Naive thymus-derived CD8-positive, alpha-beta T cell (primary cell): Measurements from ENCODE around the gene ZBTB16. TPM values are rescaled to one million over a fixed set of nuclear protein-coding genes. Genes with fewer than 3 reads are reported as not detected.

ENCODE experiments used
- ATAC-seq, 2 donors: fragments of 150-1000 bp; cut with Tn5 transposase in 1 of 2; sonication (Bioruptor Pico), chemical (Tn5 transposase) in 1 of 2; 1 replicate in 1 of 2; 2 replicates in 1 of 2; pipeline ENCODE4 v1.10.0; 2021; ENCODE audit warnings: mild to moderate bottlenecking in 2 of 2, moderate library complexity in 2 of 2
- POLR2A ChIA-PET: fragments of 350-600 bp; sonication (Branson Sonifier 250); formaldehyde crosslinking; loops from one replicate; lab custom pipeline; 2021; ENCODE audit warnings: antibody characterized with exemption; lab: Charles Lee
- DNase-seq, 10 donors: peaks; one replicate each; pipeline versions ENCODE4 v3.0.0 to v3.0.0-alpha.2; 2020 to 2022
- H3K27ac Mint-ChIP-seq, 10 donors: one replicate each; pipeline ENCODE4 v1.8.0; 2020 to 2022; ENCODE audit warnings: mild to moderate bottlenecking in 10 of 10, mixed read lengths in 10 of 10, moderate library complexity in 4 of 10, inconsistent platforms in 1 of 10
- H3K27me3 Mint-ChIP-seq, 5 donors: one replicate each; pipeline ENCODE4 v1.8.0; 2021 to 2022; ENCODE audit warnings: mixed read lengths in 5 of 5
- H3K36me3 Mint-ChIP-seq, 3 donors: one replicate each; pipeline ENCODE4 v1.8.0; 2020 to 2022; ENCODE audit warnings: mixed read lengths in 3 of 3, mild to moderate bottlenecking in 2 of 3, inconsistent platforms in 1 of 3
- H3K4me1 Mint-ChIP-seq, 4 donors: one replicate each; pipeline ENCODE4 v1.8.0; 2021 to 2022; ENCODE audit warnings: mixed read lengths in 4 of 4
- H3K4me3 Mint-ChIP-seq, 10 donors: one replicate each; pipeline ENCODE4 v1.8.0; 2020 to 2022; ENCODE audit warnings: mild to moderate bottlenecking in 10 of 10, mixed read lengths in 10 of 10, moderate library complexity in 6 of 10, inconsistent platforms in 1 of 10
- H3K9me3 Mint-ChIP-seq, 9 donors: one replicate each; pipeline ENCODE4 v1.8.0; 2020 to 2022; ENCODE audit warnings: mixed read lengths in 9 of 9, mild to moderate bottlenecking in 3 of 9, inconsistent platforms in 1 of 9, moderate library complexity in 1 of 9
- polyA plus RNA-seq, 3 donors: library from polyadenylated mRNA; unstranded; fragments of 300-500 nt; fragmentation: Illumina TruSeq; gene quantifications; one replicate each; pipeline ENCODE4 v1.2.3, GENCODE V29; 2021
- total RNA-seq, 8 experiments: library from RNA in 2 of 8; stranded (reverse) in 2 of 8; gene quantifications; one replicate each; pipeline ENCODE4 v1.2.3 and lab custom pipeline; 2021 to 2026

The ZBTB16 gene
- total and polyA plus RNA-seq, 5 experiments from 2014 or later, result 0.21 to 7.5 (median 2.5) TPM

DNA sequence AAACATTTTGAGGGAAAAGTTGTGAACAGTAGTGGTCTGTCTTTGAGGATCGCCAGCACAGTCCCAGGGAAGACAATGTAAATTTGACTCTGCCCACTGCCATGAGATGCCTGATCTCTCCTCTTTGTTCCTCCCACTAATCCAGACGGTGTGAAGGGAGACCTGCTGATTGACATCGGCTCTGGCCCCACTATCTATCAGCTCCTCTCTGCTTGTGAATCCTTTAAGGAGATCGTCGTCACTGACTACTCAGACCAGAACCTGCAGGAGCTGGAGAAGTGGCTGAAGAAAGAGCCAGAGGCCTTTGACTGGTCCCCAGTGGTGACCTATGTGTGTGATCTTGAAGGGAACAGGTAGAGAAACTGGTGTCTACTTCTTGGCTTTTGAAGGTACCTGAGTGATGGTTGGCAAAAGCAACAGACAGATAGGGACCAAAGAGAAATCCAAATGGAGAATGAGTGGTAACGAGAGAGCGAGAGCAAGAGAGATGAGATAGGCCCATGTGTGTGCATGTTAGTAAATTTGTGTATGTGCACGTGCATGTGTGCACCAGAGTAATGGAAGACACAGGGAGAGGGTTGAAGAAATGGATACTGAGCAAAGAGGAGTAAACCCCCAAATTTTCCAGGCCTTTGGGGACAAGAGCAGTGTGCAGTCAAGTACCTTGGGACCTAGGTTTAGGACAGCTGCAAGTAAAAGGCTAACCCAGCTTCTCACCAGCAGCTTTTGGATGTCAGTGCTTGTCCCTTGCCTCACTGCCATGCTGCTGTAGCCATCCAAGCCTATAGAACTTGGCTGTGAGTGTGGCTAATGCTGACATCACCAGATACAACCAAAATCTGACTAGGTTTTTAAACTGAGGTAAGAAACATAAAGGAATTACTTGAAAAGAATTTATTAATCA is 238.5 kb downstream of the ZBTB16 start:
- peaks cover 0 to 2% (median 0%) of the 10 kb centered on the region in 4 donors for H3K4me1 Mint-ChIP-seq
- ATAC-seq, result no peak
- peaks cover 0 to 24% (median 13%) of the 10 kb centered on the region in 9 donors for H3K9me3 Mint-ChIP-seq
- H3K27ac Mint-ChIP-seq, result no peak overlapping the region
- peaks cover 0 to 22% (median 0%) of the 10 kb centered on the region in 3 donors for H3K36me3 Mint-ChIP-seq
- DNase-seq, result no peak
- POLR2A ChIA-PET, result no interaction called here
- no peak overlapping the region for H3K4me3 Mint-ChIP-seq
- peaks cover 5 to 10% (median 6%) of the 10 kb centered on the region in 5 donors for H3K27me3 Mint-ChIP-seq

DNA sequence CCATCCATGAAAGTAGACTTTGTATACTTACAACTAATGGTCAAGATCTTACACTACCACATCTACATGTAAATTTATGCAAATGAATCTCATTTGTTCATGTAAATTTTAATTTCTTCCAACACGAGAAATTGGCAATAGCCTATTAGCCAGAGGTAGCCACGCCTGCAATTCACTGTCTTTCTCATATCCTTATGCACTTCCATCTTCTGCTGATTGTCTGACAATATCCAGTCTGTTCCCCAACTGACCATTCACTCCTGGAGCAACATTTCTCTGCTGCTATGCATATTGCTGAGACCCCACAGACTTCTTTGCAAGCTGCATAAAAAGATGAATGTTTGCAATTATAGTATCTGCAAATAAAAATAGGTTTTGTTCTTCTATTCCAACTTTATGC is 239.2 kb downstream of the ZBTB16 start:
- peaks cover 0 to 24% (median 13%) of the 10 kb centered on the region in 9 donors for H3K9me3 Mint-ChIP-seq
- DNase-seq, result no peak
- H3K27ac Mint-ChIP-seq, result no peak overlapping the region
- POLR2A ChIA-PET, result no interaction called here
- peaks cover 0 to 2% (median 0%) of the 10 kb centered on the region in 4 donors for H3K4me1 Mint-ChIP-seq
- H3K36me3 Mint-ChIP-seq, result peaks cover 0 to 22% (median 0%) of the 10 kb centered on the region in 3 donors
- no peak overlapping the region for H3K4me3 Mint-ChIP-seq
- H3K27me3 Mint-ChIP-seq, result peaks cover 3 to 10% (median 4%) of the 10 kb centered on the region in 5 donors
- no peak for ATAC-seq

Other genes starting within 250 kb of the ZBTB16 start
- gene USP28, start 184.1 kb upstream of the ZBTB16 start, total RNA-seq, result 10 to 100 TPM; 21.6 to 22.0 TPM
- 10 to 100 TPM; 13.7 to 69.1 (median 23.8) TPM for gene USP28, start 184.1 kb upstream of the ZBTB16 start, polyA plus RNA-seq
- gene HTR3B, start 154.9 kb upstream of the ZBTB16 start, total RNA-seq, result not detected
- not detected for gene HTR3B, start 154.9 kb upstream of the ZBTB16 start, polyA plus RNA-seq
- not detected for gene HTR3A, start 84.6 kb upstream of the ZBTB16 start, total RNA-seq
- gene HTR3A, start 84.6 kb upstream of the ZBTB16 start, polyA plus RNA-seq, result not detected
- gene NNMT, start 236.7 kb downstream of the ZBTB16 start, total RNA-seq, result not detected
- gene NNMT, start 236.7 kb downstream of the ZBTB16 start, polyA plus RNA-seq, result not detected